ENCODE data around the gene MIPEP. TPM values are rescaled to one million over a fixed set of nuclear protein-coding genes. Genes with fewer than 3 reads are reported as not detected.
A peak's percentile ranks its signal among the peaks of the same experiment; 100 is the strongest.

MIPEP gene
- total and polyA plus RNA-seq, 2 donors = 13.2 to 22.7 TPM

GRCh38 chr13:23828866-23829265 lies 60.3 kb downstream of the MIPEP start:
- 86% methylated on average over 4 of the region's 4 CpGs for WGBS
- Histone ChIP-seq H3K27ac (ENCODE audit: low read depth in 1 of 2, low read length in 1 of 2) (no peak overlapping the region), H3K9me3 (ENCODE audit: control insufficient read depth in 2 of 2, insufficient read depth in 1 of 2, low read length in 1 of 2) (no peaks in the 10 kb centered on the region), H3K36me3 (ENCODE audit: control insufficient read depth in 2 of 2, insufficient read depth in 2 of 2, low read length in 1 of 2) (no peaks in the 10 kb centered on the region), H3K4me1 (ENCODE audit: control insufficient read depth in 2 of 2, insufficient read depth in 2 of 2, low read length in 2 of 2) (no peaks in the 10 kb centered on the region), H3K4me3 (ENCODE audit: low read length in 2 of 2) (no peak overlapping the region), H3K27me3 (ENCODE audit: control insufficient read depth in 2 of 2, insufficient read depth in 1 of 2, low read length in 1 of 2) (no peaks in the 10 kb centered on the region)
- no peak for DNase-seq (ENCODE audit: low read depth in 6 of 9, low spot score in 9 of 9)

GRCh38 chr13:23828086-23828485 lies 61.1 kb downstream of the MIPEP start:
- no peak for DNase-seq (ENCODE audit: low read depth in 6 of 9, low spot score in 9 of 9)
- Histone ChIP-seq H3K36me3 (ENCODE audit: control insufficient read depth in 2 of 2, insufficient read depth in 2 of 2, low read length in 1 of 2) (no peaks in the 10 kb centered on the region), H3K27ac (ENCODE audit: low read depth in 1 of 2, low read length in 1 of 2) (no peak overlapping the region), H3K9me3 (ENCODE audit: control insufficient read depth in 2 of 2, insufficient read depth in 1 of 2, low read length in 1 of 2) (no peaks in the 10 kb centered on the region), H3K27me3 (ENCODE audit: control insufficient read depth in 2 of 2, insufficient read depth in 1 of 2, low read length in 1 of 2) (no peaks in the 10 kb centered on the region), H3K4me1 (ENCODE audit: control insufficient read depth in 2 of 2, insufficient read depth in 2 of 2, low read length in 2 of 2) (peaks cover 0 to 2% of the 10 kb centered on the region in 2 donors), H3K4me3 (ENCODE audit: low read length in 2 of 2) (no peak overlapping the region)
- WGBS = 97% methylated on average over 4 of the region's 4 CpGs

- H3K36me3 ChIP-seq (ENCODE audit: control insufficient read depth in 2 of 2, insufficient read depth in 2 of 2, low read length in 1 of 2) = no peaks in the 10 kb centered on the region
- peaks cover 0 to 2% of the 10 kb centered on the region in 2 donors for H3K4me1 ChIP-seq (ENCODE audit: control insufficient read depth in 2 of 2, insufficient read depth in 2 of 2, low read length in 2 of 2)
- H3K9me3 ChIP-seq (ENCODE audit: control insufficient read depth in 2 of 2, insufficient read depth in 1 of 2, low read length in 1 of 2) = no peaks in the 10 kb centered on the region
- 87% methylated on average over 2 of the region's 2 CpGs for WGBS
- H3K27ac ChIP-seq (ENCODE audit: low read depth in 1 of 2, low read length in 1 of 2) = peak overlapping the region in 1 of 2 donors; percentile 10
- H3K27me3 ChIP-seq (ENCODE audit: control insufficient read depth in 2 of 2, insufficient read depth in 1 of 2, low read length in 1 of 2) = no peaks in the 10 kb centered on the region
- no peak overlapping the region for H3K4me3 ChIP-seq (ENCODE audit: low read length in 2 of 2)
- DNase-seq (ENCODE audit: low read depth in 6 of 9, low spot score in 9 of 9) = no peak
Observed at GRCh38 chr13:23825179-23825578, 64.0 kb downstream of the MIPEP start.

GRCh38 chr13:23824371-23824770 lies 64.8 kb downstream of the MIPEP start:
- WGBS = 94% methylated on average over 3 of the region's 3 CpGs
- no peaks in the 10 kb centered on the region for H3K36me3 ChIP-seq (ENCODE audit: control insufficient read depth in 2 of 2, insufficient read depth in 2 of 2, low read length in 1 of 2)
- no peak overlapping the region for H3K27ac ChIP-seq (ENCODE audit: low read depth in 1 of 2, low read length in 1 of 2)
- no peaks in the 10 kb centered on the region for H3K27me3 ChIP-seq (ENCODE audit: control insufficient read depth in 2 of 2, insufficient read depth in 1 of 2, low read length in 1 of 2)
- DNase-seq (ENCODE audit: low read depth in 6 of 9, low spot score in 9 of 9) = no peak
- peaks cover 0 to 2% of the 10 kb centered on the region in 2 donors for H3K4me1 ChIP-seq (ENCODE audit: control insufficient read depth in 2 of 2, insufficient read depth in 2 of 2, low read length in 2 of 2)
- no peaks in the 10 kb centered on the region for H3K9me3 ChIP-seq (ENCODE audit: control insufficient read depth in 2 of 2, insufficient read depth in 1 of 2, low read length in 1 of 2)
- H3K4me3 ChIP-seq (ENCODE audit: low read length in 2 of 2) = no peak overlapping the region

GRCh38 chr13:23822252-23822824 lies 66.9 kb downstream of the MIPEP start:
- H3K36me3 ChIP-seq (ENCODE audit: control insufficient read depth in 2 of 2, insufficient read depth in 2 of 2, low read length in 1 of 2) = no peaks in the 10 kb centered on the region
- DNase-seq (ENCODE audit: low read depth in 6 of 9, low spot score in 9 of 9) = no peak
- 95% methylated on average over 3 of the region's 3 CpGs for WGBS
- H3K4me1 ChIP-seq (ENCODE audit: control insufficient read depth in 2 of 2, insufficient read depth in 2 of 2, low read length in 2 of 2) = peaks cover 0 to 9% of the 10 kb centered on the region in 2 donors
- H3K4me3 ChIP-seq (ENCODE audit: low read length in 2 of 2) = no peak overlapping the region
- H3K27me3 ChIP-seq (ENCODE audit: control insufficient read depth in 2 of 2, insufficient read depth in 1 of 2, low read length in 1 of 2) = no peaks in the 10 kb centered on the region
- H3K27ac ChIP-seq (ENCODE audit: low read depth in 1 of 2, low read length in 1 of 2) = no peak overlapping the region
- H3K9me3 ChIP-seq (ENCODE audit: control insufficient read depth in 2 of 2, insufficient read depth in 1 of 2, low read length in 1 of 2) = no peaks in the 10 kb centered on the region

- H3K27me3 ChIP-seq (ENCODE audit: control insufficient read depth in 2 of 2, insufficient read depth in 1 of 2, low read length in 1 of 2) = no peaks in the 10 kb centered on the region
- WGBS = 98% methylated on average over 3 of the region's 3 CpGs
- H3K9me3 ChIP-seq (ENCODE audit: control insufficient read depth in 2 of 2, insufficient read depth in 1 of 2, low read length in 1 of 2) = no peaks in the 10 kb centered on the region
- peaks cover 0 to 11% of the 10 kb centered on the region in 2 donors for H3K4me1 ChIP-seq (ENCODE audit: control insufficient read depth in 2 of 2, insufficient read depth in 2 of 2, low read length in 2 of 2)
- no peak overlapping the region for H3K4me3 ChIP-seq (ENCODE audit: low read length in 2 of 2)
- no peak for DNase-seq (ENCODE audit: low read depth in 6 of 9, low spot score in 9 of 9)
- H3K36me3 ChIP-seq (ENCODE audit: control insufficient read depth in 2 of 2, insufficient read depth in 2 of 2, low read length in 1 of 2) = no peaks in the 10 kb centered on the region
- H3K27ac ChIP-seq (ENCODE audit: low read depth in 1 of 2, low read length in 1 of 2) = no peak overlapping the region
Observed at GRCh38 chr13:23820530-23820929, 68.7 kb downstream of the MIPEP start.

- Histone ChIP-seq H3K4me3 (ENCODE audit: low read length in 2 of 2) (no peak overlapping the region), H3K36me3 (ENCODE audit: control insufficient read depth in 2 of 2, insufficient read depth in 2 of 2, low read length in 1 of 2) (no peaks in the 10 kb centered on the region), H3K4me1 (ENCODE audit: control insufficient read depth in 2 of 2, insufficient read depth in 2 of 2, low read length in 2 of 2) (peaks cover 0 to 8% of the 10 kb centered on the region in 2 donors), H3K27ac (ENCODE audit: low read depth in 1 of 2, low read length in 1 of 2) (no peak overlapping the region), H3K9me3 (ENCODE audit: control insufficient read depth in 2 of 2, insufficient read depth in 1 of 2, low read length in 1 of 2) (no peaks in the 10 kb centered on the region), H3K27me3 (ENCODE audit: control insufficient read depth in 2 of 2, insufficient read depth in 1 of 2, low read length in 1 of 2) (no peaks in the 10 kb centered on the region)
- 35% methylated on average over 4 of the region's 4 CpGs for WGBS
- DNase-seq (ENCODE audit: low read depth in 6 of 9, low spot score in 9 of 9) = peak in 1 of 9 donors; percentile 30
Observed at GRCh38 chr13:23817830-23818229, 71.4 kb downstream of the MIPEP start.

- H3K36me3 ChIP-seq (ENCODE audit: control insufficient read depth in 2 of 2, insufficient read depth in 2 of 2, low read length in 1 of 2) = no peaks in the 10 kb centered on the region
- H3K4me1 ChIP-seq (ENCODE audit: control insufficient read depth in 2 of 2, insufficient read depth in 2 of 2, low read length in 2 of 2) = peaks cover 0 to 8% of the 10 kb centered on the region in 2 donors
- H3K9me3 ChIP-seq (ENCODE audit: control insufficient read depth in 2 of 2, insufficient read depth in 1 of 2, low read length in 1 of 2) = no peaks in the 10 kb centered on the region
- no peak overlapping the region for H3K27ac ChIP-seq (ENCODE audit: low read depth in 1 of 2, low read length in 1 of 2)
- no peak overlapping the region for H3K4me3 ChIP-seq (ENCODE audit: low read length in 2 of 2)
- H3K27me3 ChIP-seq (ENCODE audit: control insufficient read depth in 2 of 2, insufficient read depth in 1 of 2, low read length in 1 of 2) = no peaks in the 10 kb centered on the region
- DNase-seq (ENCODE audit: low read depth in 6 of 9, low spot score in 9 of 9) = no peak
- WGBS = 89% methylated on average over 2 of the region's 2 CpGs
Observed at GRCh38 chr13:23817136-23817535, 72.1 kb downstream of the MIPEP start.

- H3K4me1 ChIP-seq (ENCODE audit: control insufficient read depth in 2 of 2, insufficient read depth in 2 of 2, low read length in 2 of 2) = peaks cover 0 to 16% of the 10 kb centered on the region in 2 donors
- H3K4me3 ChIP-seq (ENCODE audit: low read length in 2 of 2) = no peak overlapping the region
- H3K36me3 ChIP-seq (ENCODE audit: control insufficient read depth in 2 of 2, insufficient read depth in 2 of 2, low read length in 1 of 2) = no peaks in the 10 kb centered on the region
- H3K9me3 ChIP-seq (ENCODE audit: control insufficient read depth in 2 of 2, insufficient read depth in 1 of 2, low read length in 1 of 2) = no peaks in the 10 kb centered on the region
- no peak for DNase-seq (ENCODE audit: low read depth in 6 of 9, low spot score in 9 of 9)
- 97% methylated on average over 3 of the region's 3 CpGs for WGBS
- no peak overlapping the region for H3K27ac ChIP-seq (ENCODE audit: low read depth in 1 of 2, low read length in 1 of 2)
- no peaks in the 10 kb centered on the region for H3K27me3 ChIP-seq (ENCODE audit: control insufficient read depth in 2 of 2, insufficient read depth in 1 of 2, low read length in 1 of 2)
Observed at GRCh38 chr13:23813635-23814034, 75.6 kb downstream of the MIPEP start.
